ENCODE measurements around the gene CHRNB2. TPM values are rescaled to one million over a fixed set of nuclear protein-coding genes. Genes with fewer than 3 reads are reported as not detected.
A peak's percentile ranks its signal among the peaks of the same experiment; 100 is the strongest.

The CHRNB2 gene
- total and polyA plus RNA-seq, 2 experiments from 2014 or later: not detected

DNA sequence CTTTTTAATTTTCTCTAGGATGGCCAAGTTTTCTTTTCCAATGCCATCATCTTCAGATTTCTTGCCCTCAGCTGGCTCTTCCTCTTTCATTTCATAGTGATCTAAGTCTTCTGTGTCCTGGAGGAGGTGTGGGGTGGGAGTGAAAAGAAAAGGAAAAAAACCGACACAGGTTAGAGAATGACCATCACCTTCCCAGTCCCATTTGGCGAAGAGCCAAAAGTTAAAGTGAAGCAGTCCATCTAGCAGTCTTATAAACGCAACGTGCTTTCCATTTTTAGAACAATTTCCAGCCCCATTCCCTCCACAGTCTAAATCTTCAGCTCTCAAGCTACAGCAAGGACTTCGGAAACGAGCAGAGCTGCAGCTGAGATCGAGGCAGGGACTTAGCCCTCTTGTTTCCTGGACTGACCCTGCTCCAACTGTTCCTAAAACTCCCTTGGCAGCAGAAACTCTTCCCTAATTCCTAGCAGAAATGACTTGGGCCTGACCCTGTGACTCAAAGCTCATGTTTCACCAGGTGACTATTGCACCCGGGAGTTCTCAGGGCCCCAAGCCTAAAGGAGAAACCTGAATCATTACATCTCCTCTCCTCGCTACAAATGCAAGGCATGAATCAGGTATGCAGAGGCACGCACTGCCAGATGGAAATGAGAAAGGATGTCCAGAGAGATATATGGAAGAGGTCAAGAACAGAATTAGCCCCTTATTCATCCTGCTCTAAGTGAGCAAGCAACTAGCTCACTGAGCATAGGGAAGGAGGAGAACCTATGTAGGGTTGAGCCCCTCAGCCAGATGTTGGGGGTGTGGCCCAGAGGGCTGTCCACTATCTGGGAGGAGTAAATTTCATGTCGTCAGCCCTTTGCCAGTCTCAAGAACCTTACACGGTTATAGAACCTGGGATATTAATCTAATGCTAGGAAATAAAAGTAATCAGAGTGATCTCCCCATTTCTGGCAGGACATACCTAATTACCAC is 14.2 kb upstream of the CHRNB2 start:
- Histone ChIP-seq H3K27me3 (replicated peaks; ENCODE audit: insufficient read depth) (no peaks in the 10 kb centered on the region), H3K36me3 (ENCODE audit: low read depth) (peaks cover 46% of the 10 kb centered on the region), H3K4me3 (no peak overlapping the region), H3K4me2 (ENCODE audit: unreplicated experiment) (no peak overlapping the region), H3K79me2 (ENCODE audit: insufficient read depth) (peaks cover 53% of the 10 kb centered on the region), H3K27ac (no peak overlapping the region), H3K9ac (no peak overlapping the region), H3K9me2 (ENCODE audit: insufficient read depth) (no peaks in the 10 kb centered on the region), H4K20me1 (ENCODE audit: insufficient read depth) (no peaks in the 10 kb centered on the region), H3K9me3 (ENCODE audit: low read depth) (no peaks in the 10 kb centered on the region), H3K4me1 (ENCODE audit: insufficient read depth) (peaks cover 12% of the 10 kb centered on the region), H2AFZ (no peak overlapping the region), H3F3A (ENCODE audit: insufficient read depth) (peaks cover 19% of the 10 kb centered on the region)
- 60 to 63% methylated on average over 12 of the region's 12 CpGs for WGBS, 2 experiments (ENCODE audit: low coverage in 1 of 2, low lambda C conversion rate in 2 of 2, missing lambda C conversion rate in 2 of 2)
- in situ Hi-C loops (cut with MboI): no loop called here
- TF ChIP-seq EZH2phosphoT487 (IDR thresholded peaks at IDR 0.05; ENCODE audit: insufficient read depth, low read depth): no peak
- no peak for TF ChIP-seq EZH2 (IDR thresholded peaks at IDR 0.05; ENCODE audit: insufficient read depth, poor library complexity, severe bottlenecking)
- DNase-seq: peak; percentile 28

- Histone ChIP-seq H3K4me1 (ENCODE audit: insufficient read depth) (peaks cover 12% of the 10 kb centered on the region), H3K9me2 (ENCODE audit: insufficient read depth) (no peaks in the 10 kb centered on the region), H3K27ac (no peak overlapping the region), H4K20me1 (ENCODE audit: insufficient read depth) (no peaks in the 10 kb centered on the region), H3K9me3 (ENCODE audit: low read depth) (no peaks in the 10 kb centered on the region), H3K4me3 (peak overlapping the region; percentile 100), H2AFZ (no peak overlapping the region), H3F3A (ENCODE audit: insufficient read depth) (peaks cover 9% of the 10 kb centered on the region), H3K4me2 (ENCODE audit: unreplicated experiment) (peak overlapping the region; percentile 86), H3K27me3 (replicated peaks; ENCODE audit: insufficient read depth) (no peaks in the 10 kb centered on the region), H3K79me2 (ENCODE audit: insufficient read depth) (peaks cover 53% of the 10 kb centered on the region), H3K36me3 (ENCODE audit: low read depth) (peaks cover 34% of the 10 kb centered on the region), H3K9ac (peak overlapping the region; percentile 96)
- in situ Hi-C loops (cut with MboI): no loop called here
- WGBS, 2 experiments (ENCODE audit: low coverage in 1 of 2, low lambda C conversion rate in 2 of 2, missing lambda C conversion rate in 2 of 2): 3 to 7% methylated on average over 4 of the region's 4 CpGs
- TF ChIP-seq EZH2 (IDR thresholded peaks at IDR 0.05; ENCODE audit: insufficient read depth, poor library complexity, severe bottlenecking) (no peak), EZH2phosphoT487 (IDR thresholded peaks at IDR 0.05; ENCODE audit: insufficient read depth, low read depth) (no peak)
- DNase-seq: peak; percentile 65
These were observed 11.2 kb upstream of the CHRNB2 start for GRCh38 chr1:154556422-154556821.

- H3K9ac ChIP-seq: peak overlapping the region; percentile 96
- H3K9me2 ChIP-seq (ENCODE audit: insufficient read depth): no peaks in the 10 kb centered on the region
- peak overlapping the region; percentile 59; the same call in 1 of the 2 replicates for H2AFZ ChIP-seq
- in situ Hi-C loops (cut with MboI): no loop called here
- H3K27me3 ChIP-seq (replicated peaks; ENCODE audit: insufficient read depth): no peaks in the 10 kb centered on the region
- TF ChIP-seq EZH2phosphoT487 (IDR thresholded peaks at IDR 0.05; ENCODE audit: insufficient read depth, low read depth): no peak
- no peak for TF ChIP-seq EZH2 (IDR thresholded peaks at IDR 0.05; ENCODE audit: insufficient read depth, poor library complexity, severe bottlenecking)
- H3K27ac ChIP-seq: peak overlapping the region; percentile 82; the same call in 1 of the 2 replicates
- WGBS, 2 experiments (ENCODE audit: low coverage in 1 of 2, low lambda C conversion rate in 2 of 2, missing lambda C conversion rate in 2 of 2): 6 to 7% methylated on average over 7 of the region's 7 CpGs
- peak overlapping the region; percentile 86 for H3K4me2 ChIP-seq (ENCODE audit: unreplicated experiment)
- no peaks in the 10 kb centered on the region for H4K20me1 ChIP-seq (ENCODE audit: insufficient read depth)
- peaks cover 12% of the 10 kb centered on the region for H3K4me1 ChIP-seq (ENCODE audit: insufficient read depth)
- DNase-seq: peak; percentile 17
- H3K79me2 ChIP-seq (ENCODE audit: insufficient read depth): peaks cover 50% of the 10 kb centered on the region
- H3F3A ChIP-seq (ENCODE audit: insufficient read depth): peaks cover 9% of the 10 kb centered on the region
- peaks cover 30% of the 10 kb centered on the region for H3K36me3 ChIP-seq (ENCODE audit: low read depth)
- H3K9me3 ChIP-seq (ENCODE audit: low read depth): no peaks in the 10 kb centered on the region
- H3K4me3 ChIP-seq: peak overlapping the region; percentile 100
These were observed 10.2 kb upstream of the CHRNB2 start for GRCh38 chr1:154557248-154557938.

GRCh38 chr1:154557939-154558719 is 9.4 kb upstream of the CHRNB2 start, which contains the start of gene UBE2Q1:
Gene UBE2Q1 (minus strand): TSS chr1:154558662. CDS start chr1:154558553, 109 bp downstream.
- no peaks in the 10 kb centered on the region for H3K9me2 ChIP-seq (ENCODE audit: insufficient read depth)

More at GRCh38 chr1:154557939-154558719, 9.4 kb upstream of the CHRNB2 start, which contains the start of gene UBE2Q1:
- peak within 1 kb of the TSS; percentile 82 for H3K27ac ChIP-seq
- no peaks in the 10 kb centered on the region for H4K20me1 ChIP-seq (ENCODE audit: insufficient read depth)
- H3K36me3 ChIP-seq (ENCODE audit: low read depth): peaks cover 23% of the 10 kb centered on the region
- peak; percentile 69 for DNase-seq
- H3F3A ChIP-seq (ENCODE audit: insufficient read depth): peaks cover 9% of the 10 kb centered on the region
- H3K4me3 ChIP-seq: peak within 1 kb of the TSS; percentile 100
- TF ChIP-seq EZH2phosphoT487 (IDR thresholded peaks at IDR 0.05; ENCODE audit: insufficient read depth, low read depth) (no peak), EZH2 (IDR thresholded peaks at IDR 0.05; ENCODE audit: insufficient read depth, poor library complexity, severe bottlenecking) (no peak)
- H3K9ac ChIP-seq: peak within 1 kb of the TSS; percentile 96
- H3K4me1 ChIP-seq (ENCODE audit: insufficient read depth): peaks cover 12% of the 10 kb centered on the region
- peaks cover 49% of the 10 kb centered on the region for H3K79me2 ChIP-seq (ENCODE audit: insufficient read depth)
- no peaks in the 10 kb centered on the region for H3K9me3 ChIP-seq (ENCODE audit: low read depth)
- peak within 1 kb of the TSS; percentile 88 for H2AFZ ChIP-seq
- peak within 1 kb of the TSS; percentile 86 for H3K4me2 ChIP-seq (ENCODE audit: unreplicated experiment)
- no peaks in the 10 kb centered on the region for H3K27me3 ChIP-seq (replicated peaks; ENCODE audit: insufficient read depth)
- in situ Hi-C loops (cut with MboI): no loop called here
- 0% methylated on average over 13 to 38 of the region's 69 CpGs for WGBS, 2 experiments (ENCODE audit: low coverage in 1 of 2, low lambda C conversion rate in 2 of 2, missing lambda C conversion rate in 2 of 2)

Measured in GM23248 (cell line).